Measurements from ENCODE around the gene NDOR1. TPM values are rescaled to one million over a fixed set of nuclear protein-coding genes. Genes with fewer than 3 reads are reported as not detected.

NDOR1 gene
- total and polyA plus RNA-seq, 2 of the 8 experiments (the other 6 are each of a cell fraction or from before 2014, with no cell fraction given) = 25.7 to 32.3 TPM

DNA sequence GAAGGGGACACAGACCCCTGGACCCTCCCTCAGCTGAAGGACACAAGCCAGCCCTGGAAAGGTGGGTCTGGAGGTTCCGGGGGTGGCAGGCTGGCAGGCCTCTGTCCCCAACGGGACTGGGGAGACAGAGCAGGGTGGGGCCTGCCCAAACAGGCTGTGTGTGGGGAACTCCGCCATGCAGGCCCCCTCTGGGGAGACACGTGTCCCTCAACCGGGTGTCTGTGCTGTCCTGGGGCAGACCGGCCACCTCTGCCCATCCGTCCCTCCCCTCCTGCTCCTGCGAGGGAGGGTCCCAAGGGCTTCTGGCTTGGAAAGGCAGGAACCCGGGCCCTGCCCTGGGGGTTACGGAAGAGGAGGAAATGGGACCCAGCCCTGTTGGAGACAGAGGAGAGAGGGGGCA lies 26.6 kb downstream of the NDOR1 start:
- ChIA-PET POLR2A (ENCODE audit: partially characterized antibody) (interaction anchor here (1.2 to 69.9 kb wide), 2 partner anchors 10 to 25 kb away, joined by 3 to 1462 read pairs; partner anchors contain the start of genes NELFB, STPG3, TOR4A and TUBB4B), CTCF (ENCODE audit: partially characterized antibody) (interaction anchor here (0.6 to 20.2 kb wide), 2 partner anchors 39 to 114 kb away, joined by 3 to 204 read pairs; partner anchors contain the start of genes ANAPC2 and SSNA1)
- Histone ChIP-seq H2BK15ac (ENCODE audit: low read length) (no peak overlapping the region), H2BK12ac (ENCODE audit: low read depth, low read length) (no peak overlapping the region), H3K9me3 (ENCODE audit: insufficient read depth in 2 of 2, low read depth in 1 of 2, low read length in 1 of 2) (no peaks in the 10 kb centered on the region), H3K9ac (replicated peaks in 1 of 4; ENCODE audit: extremely low read depth in 1 of 4, low read depth in 3 of 4, low read length in 3 of 4) (no peak overlapping the region), H2AK5ac (ENCODE audit: low read depth, low read length) (no peak overlapping the region), H3K4me3 (ENCODE audit: extremely low read depth in 1 of 4, insufficient read depth in 2 of 4, low read depth in 3 of 4, low read length in 4 of 4) (no peak overlapping the region), H3K27me3 (replicated peaks in 1 of 4; ENCODE audit: control insufficient read depth in 3 of 4, extremely low read depth in 1 of 4, insufficient read depth in 3 of 4, low read length in 3 of 4) (no peaks in the 10 kb centered on the region; a peak in 1 of 7 replicates), H4K20me1 (replicated peaks in 1 of 2; ENCODE audit: control insufficient read depth in 1 of 2, insufficient read depth in 2 of 2, low read length in 2 of 2) (peaks cover 0 to 1% of the 10 kb centered on the region in 2 experiments), H3K4me1 (replicated peaks in 1 of 4; ENCODE audit: control insufficient read depth in 3 of 4, insufficient read depth in 4 of 4, low read length in 3 of 4) (peaks cover 0 to 19% (median 8%) of the 10 kb centered on the region in 4 experiments; a peak in 6 of 7 replicates), H3K79me1 (ENCODE audit: low read depth, low read length) (no peaks in the 10 kb centered on the region), H4K5ac (ENCODE audit: insufficient read length, low read depth, low read length) (no peak overlapping the region), H3K4ac (replicated peaks; ENCODE audit: insufficient read length, low read depth, low read length) (no peak overlapping the region), H3K36me3 (ENCODE audit: control insufficient read depth in 2 of 4, insufficient read depth in 4 of 4, low read length in 3 of 4) (no peaks in the 10 kb centered on the region), H2AFZ (ENCODE audit: low read length) (no peak overlapping the region), H2BK120ac (replicated peaks; ENCODE audit: low read depth, low read length) (no peak overlapping the region), H2BK5ac (ENCODE audit: low read depth, low read length) (no peak overlapping the region), H4K91ac (replicated peaks; ENCODE audit: insufficient read length, low read length) (no peak overlapping the region), H3K4me2 (ENCODE audit: insufficient read depth in 1 of 2, low read depth in 2 of 2, low read length in 2 of 2) (no peak overlapping the region), H3K23me2 (ENCODE audit: low read depth, low read length) (no peaks in the 10 kb centered on the region), H3K18ac (ENCODE audit: extremely low read depth, low read length) (no peak overlapping the region), H3K79me2 (ENCODE audit: control insufficient read depth in 1 of 2, insufficient read depth in 2 of 2, low read length in 2 of 2) (no peaks in the 10 kb centered on the region), H4K8ac (ENCODE audit: extremely low read depth, insufficient read depth, low read length) (peak overlapping the region; percentile 68), H3K23ac (ENCODE audit: insufficient read length) (no peak overlapping the region), H3K56ac (replicated peaks; ENCODE audit: insufficient read length, low read depth, low read length) (no peak overlapping the region), H3K27ac (ENCODE audit: low read depth, low read length) (no peak overlapping the region), H3K14ac (ENCODE audit: insufficient read length) (no peak overlapping the region), H2BK20ac (ENCODE audit: low read length) (no peak overlapping the region)
- WGBS, 2 experiments (ENCODE audit: extremely low coverage in 1 of 2, insufficient coverage in 1 of 2, insufficient read length in 1 of 2, insufficient replicate concordance in 2 of 2, low coverage in 1 of 2, low lambda C conversion rate in 2 of 2, missing lambda C conversion rate in 1 of 2) = 86% methylated on average over 10 of the region's 10 CpGs; no CpG with 5 or more reads in 1 of the 2 experiments
- no peak for FAIRE-seq
- TF ChIP-seq, protein P1, sequence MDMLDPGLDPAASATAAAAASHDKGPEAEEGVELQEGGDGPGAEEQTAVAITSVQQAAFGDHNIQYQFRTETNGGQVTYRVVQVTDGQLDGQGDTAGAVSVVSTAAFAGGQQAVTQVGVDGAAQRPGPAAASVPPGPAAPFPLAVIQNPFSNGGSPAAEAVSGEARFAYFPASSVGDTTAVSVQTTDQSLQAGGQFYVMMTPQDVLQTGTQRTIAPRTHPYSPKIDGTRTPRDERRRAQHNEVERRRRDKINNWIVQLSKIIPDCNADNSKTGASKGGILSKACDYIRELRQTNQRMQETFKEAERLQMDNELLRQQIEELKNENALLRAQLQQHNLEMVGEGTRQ (IDR thresholded peaks at IDR 0.05; ENCODE audit: low read length) = no peak
- TF ChIP-seq SUZ12 (IDR thresholded peaks at IDR 0.05; ENCODE audit: low read length) (no peak), SIRT6 (IDR thresholded peaks at IDR 0.05; ENCODE audit: low read length) (no peak), SP1 (IDR thresholded peaks at IDR 0.05; ENCODE audit: low read depth, low read length) (no peak), SP4 (IDR thresholded peaks at IDR 0.05; ENCODE audit: low read length) (no peak), CTBP2 (IDR thresholded peaks at IDR 0.05; ENCODE audit: borderline replicate concordance, insufficient read depth, insufficient read length, low read length) (no peak), KDM4A (IDR thresholded peaks at IDR 0.05; ENCODE audit: low read depth, low read length, severe bottlenecking) (no peak), RNF2 (IDR thresholded peaks at IDR 0.05; ENCODE audit: borderline replicate concordance, low read depth, low read length, missing control alignments, poor library complexity, severe bottlenecking) (no peak), JUN (IDR thresholded peaks at IDR 0.05; ENCODE audit: low read depth, low read length) (no peak)
- TF ChIP-seq, protein P2, sequence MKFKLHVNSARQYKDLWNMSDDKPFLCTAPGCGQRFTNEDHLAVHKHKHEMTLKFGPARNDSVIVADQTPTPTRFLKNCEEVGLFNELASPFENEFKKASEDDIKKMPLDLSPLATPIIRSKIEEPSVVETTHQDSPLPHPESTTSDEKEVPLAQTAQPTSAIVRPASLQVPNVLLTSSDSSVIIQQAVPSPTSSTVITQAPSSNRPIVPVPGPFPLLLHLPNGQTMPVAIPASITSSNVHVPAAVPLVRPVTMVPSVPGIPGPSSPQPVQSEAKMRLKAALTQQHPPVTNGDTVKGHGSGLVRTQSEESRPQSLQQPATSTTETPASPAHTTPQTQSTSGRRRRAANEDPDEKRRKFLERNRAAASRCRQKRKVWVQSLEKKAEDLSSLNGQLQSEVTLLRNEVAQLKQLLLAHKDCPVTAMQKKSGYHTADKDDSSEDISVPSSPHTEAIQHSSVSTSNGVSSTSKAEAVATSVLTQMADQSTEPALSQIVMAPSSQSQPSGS (IDR thresholded peaks at IDR 0.05; ENCODE audit: low read length) = no peak
- DNase-seq (ENCODE audit: low read depth in 1 of 2, low spot score in 2 of 2) = no peak

Data from H1 (cell line).